ENCODE measurements around the gene ARMH4.

ARMH4 gene

DNA sequence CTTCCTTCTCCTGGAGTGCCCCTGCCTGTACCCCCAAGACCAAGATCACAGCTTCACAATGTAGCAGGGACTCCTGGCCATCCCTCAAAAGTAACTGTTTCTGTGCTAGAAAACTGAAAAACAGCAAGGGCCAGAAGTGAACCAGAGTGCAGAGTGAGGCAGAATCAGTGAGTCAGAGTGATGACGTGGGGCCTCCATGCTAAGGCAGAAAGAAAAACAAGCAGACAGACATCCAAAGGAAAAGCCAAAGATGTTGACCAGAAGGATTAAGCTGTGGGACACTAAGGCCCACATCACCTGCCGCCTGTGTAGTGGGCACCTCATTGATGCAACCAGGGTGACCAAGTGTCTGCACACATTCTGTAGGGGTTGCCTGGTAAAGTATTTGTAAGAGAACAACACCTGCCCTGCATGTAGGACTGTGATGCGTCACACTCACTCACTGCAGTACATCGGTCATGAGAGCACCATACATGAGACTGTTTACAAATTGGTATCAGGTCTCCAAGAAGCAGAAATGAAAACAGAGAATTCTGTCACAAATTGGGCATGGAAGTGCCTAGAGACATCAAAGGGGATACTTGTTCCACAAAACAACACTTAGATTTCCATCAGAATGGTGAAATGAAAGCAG is 51.2 kb downstream of the ARMH4 start:
- Histone ChIP-seq H3K27ac (ENCODE audit: low read length) (no peak overlapping the region), H3K4me3 (ENCODE audit: low read length) (no peak overlapping the region), H3K27me3 (ENCODE audit: control insufficient read depth, insufficient read depth, low read length) (no peaks in the 10 kb centered on the region), H3K36me3 (ENCODE audit: control insufficient read depth, insufficient read depth, low read length) (no peaks in the 10 kb centered on the region), H3K4me1 (ENCODE audit: control insufficient read depth, insufficient read depth, low read length) (no peaks in the 10 kb centered on the region), H3K9me3 (ENCODE audit: control insufficient read depth, insufficient read depth, low read length) (no peaks in the 10 kb centered on the region)
- no CpG with 5 or more reads among the region's 4 CpGs for WGBS (ENCODE audit: insufficient coverage, insufficient read length)
- no peak for DNase-seq (ENCODE audit: low read depth, low spot score)

DNA sequence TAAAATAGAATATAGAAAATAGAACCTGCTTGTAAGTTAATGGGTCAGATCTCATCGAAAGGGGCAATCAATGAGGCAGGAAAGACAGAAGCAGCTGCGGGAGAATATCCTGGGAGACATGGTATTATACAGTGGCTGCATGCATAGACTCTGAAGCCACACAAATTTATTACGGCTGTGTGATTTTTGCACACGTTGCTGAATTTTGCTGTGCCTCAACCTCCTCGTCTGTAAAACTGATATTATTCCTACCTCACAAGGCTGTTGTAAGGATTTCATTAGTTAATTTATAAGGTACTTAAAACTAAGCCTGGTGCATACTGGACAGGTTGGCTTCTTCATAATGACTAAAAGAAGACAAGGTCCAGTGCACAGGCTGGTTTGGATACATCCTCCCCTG is 52.3 kb downstream of the ARMH4 start:
- no peak overlapping the region for H3K4me3 ChIP-seq (ENCODE audit: low read length)
- H3K27me3 ChIP-seq (ENCODE audit: control insufficient read depth, insufficient read depth, low read length) = no peaks in the 10 kb centered on the region
- no peaks in the 10 kb centered on the region for H3K4me1 ChIP-seq (ENCODE audit: control insufficient read depth, insufficient read depth, low read length)
- DNase-seq (ENCODE audit: low read depth, low spot score) = no peak
- no peak overlapping the region for H3K27ac ChIP-seq (ENCODE audit: low read length)
- no CpG with 5 or more reads among the region's 5 CpGs for WGBS (ENCODE audit: insufficient coverage, insufficient read length)
- no peaks in the 10 kb centered on the region for H3K9me3 ChIP-seq (ENCODE audit: control insufficient read depth, insufficient read depth, low read length)
- no peaks in the 10 kb centered on the region for H3K36me3 ChIP-seq (ENCODE audit: control insufficient read depth, insufficient read depth, low read length)

DNA sequence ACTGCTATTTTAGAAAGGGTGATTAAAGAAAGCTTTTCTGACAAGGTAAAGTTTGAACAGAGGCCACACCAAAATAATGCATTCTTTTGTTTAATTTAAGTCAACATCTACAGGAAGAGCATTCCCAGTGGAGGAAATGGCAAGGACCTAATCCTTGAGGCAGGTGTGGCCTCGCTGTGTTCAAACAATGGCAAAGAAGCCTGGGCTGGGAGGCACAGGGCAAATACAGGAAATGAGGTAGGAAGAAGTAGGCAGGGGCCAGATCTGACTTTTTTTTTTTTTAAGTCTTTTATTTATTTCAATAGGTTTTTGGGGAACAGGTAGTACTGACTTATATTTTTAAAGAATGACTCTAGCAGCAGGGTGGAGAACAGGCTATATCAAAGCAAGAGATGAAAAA is 53.5 kb downstream of the ARMH4 start:
- H3K36me3 ChIP-seq (ENCODE audit: control insufficient read depth, insufficient read depth, low read length) = no peaks in the 10 kb centered on the region
- no CpG with 5 or more reads among the region's 1 CpG for WGBS (ENCODE audit: insufficient coverage, insufficient read length)
- H3K27ac ChIP-seq (ENCODE audit: low read length) = no peak overlapping the region
- no peaks in the 10 kb centered on the region for H3K27me3 ChIP-seq (ENCODE audit: control insufficient read depth, insufficient read depth, low read length)
- no peak overlapping the region for H3K4me3 ChIP-seq (ENCODE audit: low read length)
- no peak for DNase-seq (ENCODE audit: low read depth, low spot score)
- no peaks in the 10 kb centered on the region for H3K9me3 ChIP-seq (ENCODE audit: control insufficient read depth, insufficient read depth, low read length)
- no peaks in the 10 kb centered on the region for H3K4me1 ChIP-seq (ENCODE audit: control insufficient read depth, insufficient read depth, low read length)

DNA sequence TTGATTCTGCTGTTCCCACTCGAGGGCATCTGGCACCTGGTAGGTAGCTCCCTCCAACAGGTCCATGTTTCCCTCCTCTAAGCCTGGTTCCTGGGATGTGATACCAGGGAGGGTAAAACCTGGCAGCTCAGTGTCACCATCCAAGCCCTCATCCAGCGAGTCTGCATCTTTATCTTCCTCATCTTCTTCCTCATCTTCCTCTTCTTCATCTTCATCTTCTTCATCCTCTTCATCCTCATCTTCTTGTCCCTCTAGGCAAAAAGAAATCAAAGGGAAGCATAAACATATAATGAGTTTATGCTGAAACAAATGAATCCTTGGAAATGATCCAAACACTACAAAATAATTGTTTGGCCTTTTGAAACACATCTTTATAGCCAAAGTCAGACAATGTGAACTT is 55.3 kb downstream of the ARMH4 start:
- Histone ChIP-seq H3K27ac (ENCODE audit: low read length) (no peak overlapping the region), H3K4me3 (ENCODE audit: low read length) (no peak overlapping the region), H3K4me1 (ENCODE audit: control insufficient read depth, insufficient read depth, low read length) (no peaks in the 10 kb centered on the region), H3K36me3 (ENCODE audit: control insufficient read depth, insufficient read depth, low read length) (peaks cover 2% of the 10 kb centered on the region; the same call in 1 of the 2 replicates), H3K27me3 (ENCODE audit: control insufficient read depth, insufficient read depth, low read length) (no peaks in the 10 kb centered on the region), H3K9me3 (ENCODE audit: control insufficient read depth, insufficient read depth, low read length) (no peaks in the 10 kb centered on the region)
- DNase-seq (ENCODE audit: low read depth, low spot score) = no peak
- 100% methylated on average over 1 of the region's 2 CpGs for WGBS (ENCODE audit: insufficient coverage, insufficient read length)

DNA sequence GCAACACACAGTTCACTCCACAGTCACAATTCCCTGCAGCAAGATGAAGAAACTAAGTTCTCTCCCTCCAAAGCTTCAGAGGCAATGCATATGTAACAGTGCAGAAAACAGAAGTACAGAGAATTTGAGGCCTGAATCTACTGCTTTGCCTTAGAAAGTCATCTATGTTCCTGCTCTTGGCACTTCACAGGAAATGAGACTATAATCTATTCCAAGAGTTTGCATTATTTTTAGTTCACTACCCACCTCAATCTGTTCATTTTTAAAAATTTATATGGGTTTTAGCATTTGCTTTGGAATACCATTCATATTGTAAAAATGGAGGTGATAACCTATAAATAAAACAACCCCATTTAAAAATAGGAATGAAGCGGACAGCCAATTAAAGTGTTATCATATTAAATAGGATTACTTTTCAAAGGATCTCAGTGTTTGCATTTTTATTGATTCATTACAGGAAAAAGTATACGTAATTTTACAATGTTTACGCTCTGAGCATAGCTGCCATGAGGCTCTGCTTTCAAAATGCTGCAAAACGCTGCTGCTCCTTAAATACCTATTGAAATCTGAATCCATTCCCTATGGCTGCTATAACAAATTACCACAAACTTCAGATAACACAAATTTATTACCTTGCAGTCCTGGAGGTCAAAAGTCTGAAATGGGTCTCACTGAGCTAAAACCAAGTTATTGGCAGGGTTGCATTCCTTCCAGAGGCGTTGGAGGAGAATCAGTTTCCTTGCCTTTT is 60.0 kb downstream of the ARMH4 start:
- Histone ChIP-seq H3K27me3 (ENCODE audit: control insufficient read depth, insufficient read depth, low read length) (no peaks in the 10 kb centered on the region), H3K9me3 (ENCODE audit: control insufficient read depth, insufficient read depth, low read length) (no peaks in the 10 kb centered on the region), H3K27ac (ENCODE audit: low read length) (no peak overlapping the region), H3K4me3 (ENCODE audit: low read length) (no peak overlapping the region), H3K4me1 (ENCODE audit: control insufficient read depth, insufficient read depth, low read length) (no peaks in the 10 kb centered on the region), H3K36me3 (ENCODE audit: control insufficient read depth, insufficient read depth, low read length) (peaks cover 2% of the 10 kb centered on the region; the same call in 1 of the 2 replicates)
- no CpG with 5 or more reads among the region's 5 CpGs for WGBS (ENCODE audit: insufficient coverage, insufficient read length)
- no peak for DNase-seq (ENCODE audit: low read depth, low spot score)

DNA sequence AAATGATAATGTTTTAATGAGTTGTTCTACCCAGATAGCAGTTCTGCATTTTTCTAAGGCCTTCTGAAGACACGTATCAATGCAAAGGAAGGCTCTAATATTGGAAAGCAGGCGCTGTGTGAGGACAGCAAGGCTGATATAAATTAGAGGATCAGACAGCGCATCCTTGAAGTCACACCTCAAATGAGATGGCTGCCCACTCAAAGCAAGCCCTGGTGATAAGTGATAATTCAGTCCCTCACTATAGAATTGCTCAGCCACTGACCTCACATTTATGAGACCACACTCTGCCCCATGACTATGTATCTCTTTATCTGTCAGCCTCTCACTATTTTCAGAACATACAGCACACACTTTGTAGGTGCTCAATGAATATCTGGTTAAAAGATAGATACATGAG is 62.4 kb downstream of the ARMH4 start:
- no peaks in the 10 kb centered on the region for H3K9me3 ChIP-seq (ENCODE audit: control insufficient read depth, insufficient read depth, low read length)
- H3K27me3 ChIP-seq (ENCODE audit: control insufficient read depth, insufficient read depth, low read length) = no peaks in the 10 kb centered on the region
- H3K4me1 ChIP-seq (ENCODE audit: control insufficient read depth, insufficient read depth, low read length) = no peaks in the 10 kb centered on the region
- WGBS (ENCODE audit: insufficient coverage, insufficient read length) = no CpG with 5 or more reads among the region's 3 CpGs
- DNase-seq (ENCODE audit: low read depth, low spot score) = no peak
- H3K4me3 ChIP-seq (ENCODE audit: low read length) = no peak overlapping the region
- H3K36me3 ChIP-seq (ENCODE audit: control insufficient read depth, insufficient read depth, low read length) = peaks cover 2% of the 10 kb centered on the region; the same call in 1 of the 2 replicates
- no peak overlapping the region for H3K27ac ChIP-seq (ENCODE audit: low read length)

DNA sequence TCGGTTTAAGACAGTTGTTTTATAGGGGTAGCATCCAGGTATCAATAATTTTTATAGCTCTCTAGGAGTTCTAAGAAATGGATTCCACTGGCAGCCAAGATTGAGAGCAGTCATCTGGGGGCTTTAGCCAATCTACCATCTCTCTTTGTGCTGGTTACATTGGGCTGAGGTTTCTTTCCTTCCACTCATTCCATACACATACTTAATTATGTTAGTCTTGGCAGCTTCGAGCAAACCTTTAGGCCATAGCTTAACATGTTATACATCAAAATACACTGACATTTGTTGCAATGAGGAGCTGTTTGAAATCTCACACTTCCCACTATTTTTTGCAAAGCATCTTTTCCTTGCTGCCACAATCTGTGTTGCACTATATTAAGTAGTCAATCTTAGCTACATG is 63.1 kb downstream of the ARMH4 start:
- no CpG with 5 or more reads among the region's 2 CpGs for WGBS (ENCODE audit: insufficient coverage, insufficient read length)
- no peak overlapping the region for H3K27ac ChIP-seq (ENCODE audit: low read length)
- no peaks in the 10 kb centered on the region for H3K27me3 ChIP-seq (ENCODE audit: control insufficient read depth, insufficient read depth, low read length)

DNA sequence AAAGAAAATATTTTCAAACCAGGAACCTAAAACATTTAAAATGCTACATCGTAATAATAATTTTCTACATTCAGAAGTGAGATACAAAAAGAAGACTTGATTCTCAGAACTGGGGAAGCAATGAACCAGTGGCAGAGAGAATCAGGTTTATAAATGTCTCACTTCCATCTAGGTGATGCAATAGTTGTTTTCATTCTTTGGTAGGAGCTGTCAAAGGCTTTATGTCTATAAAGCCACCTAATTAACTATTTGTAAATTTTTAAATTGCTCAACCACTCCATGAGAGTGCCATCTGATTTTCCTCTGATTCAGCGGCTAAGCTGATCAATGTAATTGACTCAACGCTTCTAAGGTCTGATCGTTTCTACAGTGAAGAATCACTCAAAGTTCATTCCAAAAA is 66.1 kb downstream of the ARMH4 start:
- Histone ChIP-seq H3K27ac (ENCODE audit: low read length) (no peak overlapping the region), H3K9me3 (ENCODE audit: control insufficient read depth, insufficient read depth, low read length) (no peaks in the 10 kb centered on the region), H3K4me1 (ENCODE audit: control insufficient read depth, insufficient read depth, low read length) (no peaks in the 10 kb centered on the region; the same call in 1 of the 2 replicates), H3K4me3 (ENCODE audit: low read length) (no peak overlapping the region), H3K27me3 (ENCODE audit: control insufficient read depth, insufficient read depth, low read length) (no peaks in the 10 kb centered on the region), H3K36me3 (ENCODE audit: control insufficient read depth, insufficient read depth, low read length) (no peaks in the 10 kb centered on the region)
- no CpG with 5 or more reads among the region's 4 CpGs for WGBS (ENCODE audit: insufficient coverage, insufficient read length)
- DNase-seq (ENCODE audit: low read depth, low spot score) = no peak

More for the DNA sequence above, 63.1 kb downstream of the ARMH4 start:
- H3K9me3 ChIP-seq (ENCODE audit: control insufficient read depth, insufficient read depth, low read length) = no peaks in the 10 kb centered on the region
- H3K4me1 ChIP-seq (ENCODE audit: control insufficient read depth, insufficient read depth, low read length) = no peaks in the 10 kb centered on the region
- peaks cover 2% of the 10 kb centered on the region; the same call in 1 of the 2 replicates for H3K36me3 ChIP-seq (ENCODE audit: control insufficient read depth, insufficient read depth, low read length)
- DNase-seq (ENCODE audit: low read depth, low spot score) = no peak
- no peak overlapping the region for H3K4me3 ChIP-seq (ENCODE audit: low read length)

DNA sequence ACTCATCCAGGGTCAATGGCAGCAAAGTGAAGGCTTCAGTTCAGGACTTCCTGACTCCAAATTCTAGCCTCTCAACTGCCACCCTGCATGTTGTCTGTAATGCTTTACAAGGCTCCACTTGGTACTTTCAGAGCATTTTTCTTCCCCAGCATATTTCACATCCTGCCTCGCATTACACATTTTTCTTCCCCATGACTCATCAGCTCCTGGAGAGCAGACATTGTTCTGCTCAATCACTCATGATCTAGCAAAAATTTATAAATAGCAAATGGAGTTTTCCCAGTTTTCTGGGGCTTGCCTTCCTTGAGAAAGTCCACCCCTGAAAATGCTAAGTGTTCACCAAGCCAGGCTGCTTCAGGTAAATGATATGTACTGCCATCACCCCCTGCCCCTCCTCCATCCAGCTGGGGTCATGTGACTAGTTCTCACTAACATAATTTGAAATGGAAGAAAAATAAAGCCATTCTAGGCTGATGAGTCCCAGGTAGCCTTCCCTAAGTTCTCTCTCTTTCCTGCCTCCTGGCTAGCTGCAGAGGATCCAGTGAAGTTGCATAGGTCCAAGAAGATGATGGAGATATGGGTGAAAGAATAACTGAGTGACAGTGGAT is 69.4 kb downstream of the ARMH4 start:
- no peak overlapping the region for H3K27ac ChIP-seq (ENCODE audit: low read length)

DNA sequence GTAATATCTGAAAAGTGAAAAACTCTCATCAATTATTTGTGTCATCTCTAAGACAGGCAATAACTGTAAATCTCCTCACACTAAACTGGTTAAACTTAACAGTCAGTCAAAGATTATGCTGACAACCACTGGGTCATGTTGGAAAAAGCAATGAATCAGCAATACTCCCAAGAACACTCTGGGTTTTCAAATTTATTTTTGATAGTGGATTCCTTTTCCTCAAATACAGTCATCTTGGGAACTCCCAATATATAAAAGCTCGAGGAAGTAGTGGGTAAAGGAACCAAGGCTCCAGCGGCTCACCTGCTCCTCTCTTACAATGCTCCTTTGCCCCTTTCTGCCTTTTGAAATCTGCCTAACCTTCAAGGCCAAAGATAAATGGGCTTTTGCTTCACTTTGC is 70.0 kb downstream of the ARMH4 start:
- Histone ChIP-seq H3K27me3 (ENCODE audit: control insufficient read depth, insufficient read depth, low read length) (no peaks in the 10 kb centered on the region), H3K9me3 (ENCODE audit: control insufficient read depth, insufficient read depth, low read length) (no peaks in the 10 kb centered on the region), H3K4me3 (ENCODE audit: low read length) (no peak overlapping the region), H3K36me3 (ENCODE audit: control insufficient read depth, insufficient read depth, low read length) (no peaks in the 10 kb centered on the region), H3K4me1 (ENCODE audit: control insufficient read depth, insufficient read depth, low read length) (peaks cover 1% of the 10 kb centered on the region; the same call in 1 of the 2 replicates), H3K27ac (ENCODE audit: low read length) (no peak overlapping the region)
- no CpG with 5 or more reads among the region's 2 CpGs for WGBS (ENCODE audit: insufficient coverage, insufficient read length)
- DNase-seq (ENCODE audit: low read depth, low spot score) = no peak

More for the DNA sequence above, 69.4 kb downstream of the ARMH4 start:
- Histone ChIP-seq H3K36me3 (ENCODE audit: control insufficient read depth, insufficient read depth, low read length) (no peaks in the 10 kb centered on the region), H3K4me3 (ENCODE audit: low read length) (no peak overlapping the region), H3K9me3 (ENCODE audit: control insufficient read depth, insufficient read depth, low read length) (no peaks in the 10 kb centered on the region), H3K4me1 (ENCODE audit: control insufficient read depth, insufficient read depth, low read length) (peaks cover 1% of the 10 kb centered on the region; the same call in 1 of the 2 replicates), H3K27me3 (ENCODE audit: control insufficient read depth, insufficient read depth, low read length) (no peaks in the 10 kb centered on the region)
- DNase-seq (ENCODE audit: low read depth, low spot score) = no peak
- WGBS (ENCODE audit: insufficient coverage, insufficient read length) = no CpG with 5 or more reads among the region's 1 CpG

All from iPS DF 6.9 (cell line).